A549 (cell line): ENCODE measurements around the gene PDZD7. TPM values are rescaled to one million over a fixed set of nuclear protein-coding genes. Genes with fewer than 3 reads are reported as not detected.
A peak's percentile ranks its signal among the peaks of the same experiment; 100 is the strongest.

ENCODE experiments used
- ATAC-seq, 2 experiments: fragments of 200-7000 bp in 1 of 2; fragments of >200 bp in 1 of 2; cut with Nextera tagmentation in 1 of 2; cut with Tn5 transposase in 1 of 2; 3 replicates each; pipeline versions ENCODE4 v1.8.0 to v1.9.1; 2018 to 2020; ENCODE audit warnings: mild to moderate bottlenecking in 1 of 2, moderate library complexity in 1 of 2
- CTCF ChIA-PET: fragments of 300-600 bp; sonication (Branson Sonifier 250); formaldehyde crosslinking; extraction: SDS; loops from one replicate; lab custom pipeline; 2021; ENCODE audit warnings: antibody characterized with exemption, inconsistent platforms; lab: Yijun Ruan, JAX
- POLR2A ChIA-PET: fragments of 350-600 bp; formaldehyde crosslinking; extraction: SDS; loops from one replicate; lab custom pipeline; 2021; ENCODE audit warnings: antibody characterized with exemption, inconsistent platforms; lab: Yijun Ruan, JAX
- DNase-seq, 2 experiments: peaks; one replicate each; pipeline versions ENCODE4 v3.0.0 to v3.0.0-alpha.2; 2011 to 2016; ENCODE audit warnings: low read depth in 1 of 2, low spot score in 1 of 2
- FAIRE-seq: peaks from 2 replicates; lab custom pipeline; 2011; peaks lifted over from hg19 to GRCh38; lab: Jason Lieb, UNC
- H3K27ac ChIP-seq, 2 experiments: fragments of >200 bp; sonication (Bioruptor Twin); formaldehyde crosslinking; 3 replicates each; pipeline ENCODE4 v1.5.1; 2016 to 2017
- H3K4me1 ChIP-seq: fragments of >200 bp; sonication (Bioruptor Twin); formaldehyde crosslinking; 3 replicates; pipeline ENCODE4 v1.6.1; 2016
- H3K4me2 ChIP-seq: fragments of >200 bp; sonication (Bioruptor Twin); formaldehyde crosslinking; 3 replicates; pipeline ENCODE4 v1.6.1; 2016
- H3K4me3 ChIP-seq: fragments of >200 bp; sonication (Bioruptor Twin); formaldehyde crosslinking; 3 replicates; pipeline ENCODE4 v1.5.1; 2016
- H3K9me3 ChIP-seq: fragments of >200 bp; sonication (Bioruptor Twin); formaldehyde crosslinking; 3 replicates; pipeline ENCODE4 v1.6.1; 2016
- CBX2 ChIP-seq: fragments of 200-600 bp; sonication (generic); IDR thresholded peaks from 2 replicates; pipeline ENCODE4 v1.6.1; 2016; ENCODE audit warnings: low read depth, mild to moderate bottlenecking, borderline replicate concordance
- CBX8 ChIP-seq: fragments of 200-600 bp; sonication (generic); IDR thresholded peaks from 2 replicates; pipeline ENCODE4 v1.6.1; 2016
- CHD2 ChIP-seq: fragments of 150-350 bp; IDR thresholded peaks from 2 replicates; pipeline ENCODE4 v1.6.1; 2014; ENCODE audit warnings: low read length; ENCODE audit not compliant: partially characterized antibody
- EHF ChIP-seq: fragments of 250-450 bp; sonication (Bioruptor Pico); IDR thresholded peaks from 2 replicates; pipeline ENCODE4 v1.5.0; 2020; ENCODE audit warnings: mild to moderate bottlenecking
- EHMT2 ChIP-seq: fragments of 200-600 bp; sonication (generic); IDR thresholded peaks from 2 replicates; pipeline ENCODE4 v1.6.1; 2016; ENCODE audit warnings: antibody characterized with exemption, low read depth, mild to moderate bottlenecking, moderate library complexity
- FOXS1 ChIP-seq: fragments of 250-450 bp; sonication (Bioruptor Pico); IDR thresholded peaks from 2 replicates; pipeline ENCODE4 v1.5.0; 2020; ENCODE audit warnings: mild to moderate bottlenecking, moderate library complexity
- GATA3 ChIP-seq: IDR thresholded peaks from 2 replicates; pipeline ENCODE4 v1.6.1; 2012; ENCODE audit warnings: borderline replicate concordance
- HEYL ChIP-seq: fragments of 250-450 bp; sonication (Bioruptor Pico); IDR thresholded peaks from 2 replicates; pipeline ENCODE4 v1.8.0; 2021; ENCODE audit warnings: mild to moderate bottlenecking, moderate library complexity
- HOXA7 ChIP-seq: fragments of 250-450 bp; sonication (Bioruptor Pico); IDR thresholded peaks from 2 replicates; pipeline ENCODE4 v1.5.0; 2020; ENCODE audit warnings: mild to moderate bottlenecking, moderate library complexity
- HOXB13 ChIP-seq: fragments of 250-450 bp; sonication (Bioruptor Pico); IDR thresholded peaks from 2 replicates; pipeline ENCODE4 v1.5.0; 2020; ENCODE audit warnings: low read depth, mild to moderate bottlenecking, moderate library complexity
- HOXB5 ChIP-seq: fragments of 250-450 bp; sonication (Bioruptor Pico); IDR thresholded peaks from 2 replicates; pipeline ENCODE4 v1.5.0; 2020; ENCODE audit warnings: mild to moderate bottlenecking, moderate library complexity
- JUN ChIP-seq, 2 experiments: fragments of >200 bp; sonication (Bioruptor Twin); formaldehyde crosslinking; IDR thresholded peaks; 2 replicates in 1 of 2; 3 replicates in 1 of 2; pipeline ENCODE4 v1.6.1; 2016 to 2017
- JUNB ChIP-seq: fragments of >200 bp; sonication (Bioruptor Twin); formaldehyde crosslinking; IDR thresholded peaks from 2 replicates; pipeline ENCODE4 v1.6.1; 2016
- KDM1A ChIP-seq: fragments of 200-600 bp; sonication (generic); IDR thresholded peaks from 2 replicates; pipeline ENCODE4 v1.6.1; 2016; ENCODE audit warnings: low read depth, mild to moderate bottlenecking
- MAFK ChIP-seq: fragments of 450-650 bp; IDR thresholded peaks from 2 replicates; pipeline ENCODE4 v1.6.1; 2014; ENCODE audit not compliant: partially characterized antibody
- MAZ ChIP-seq: fragments of 150-350 bp; IDR thresholded peaks from 2 replicates; pipeline ENCODE4 v1.6.1; 2014; ENCODE audit warnings: antibody characterized with exemption, low read depth, low read length, borderline replicate concordance
- NFE2L2 ChIP-seq: fragments of 150-350 bp; conservative IDR thresholded peaks from 2 replicates; pipeline ENCODE4 v1.6.1; 2014; ENCODE audit warnings: low read length
- NPAS2 ChIP-seq: fragments of 250-450 bp; sonication (Bioruptor Pico); IDR thresholded peaks from 2 replicates; pipeline ENCODE4 v1.8.0; 2022; ENCODE audit warnings: mild to moderate bottlenecking, moderate library complexity, borderline replicate concordance
- NR3C1 ChIP-seq: fragments of >200 bp; sonication (Bioruptor Twin); formaldehyde crosslinking; IDR thresholded peaks from 3 replicates; pipeline ENCODE4 v1.6.1; 2017
- PHF8 ChIP-seq: fragments of 200-600 bp; sonication (generic); IDR thresholded peaks from 2 replicates; pipeline ENCODE4 v1.6.1; 2016; ENCODE audit warnings: low read depth, mild to moderate bottlenecking, antibody characterized with exemption, moderate library complexity, borderline replicate concordance
- POLR2A ChIP-seq: IDR thresholded peaks from 2 replicates; pipeline ENCODE4 v1.6.1; 2012; ENCODE audit warnings: mild to moderate bottlenecking, low read length
- RARB ChIP-seq: fragments of 250-450 bp; sonication (Bioruptor Pico); IDR thresholded peaks from 2 replicates; pipeline ENCODE4 v1.8.0; 2021; ENCODE audit warnings: mild to moderate bottlenecking, moderate library complexity
- RCOR1 ChIP-seq: fragments of 150-350 bp; IDR thresholded peaks from 2 replicates; pipeline ENCODE4 v1.6.1; 2014; ENCODE audit warnings: antibody characterized with exemption, low read length, low read depth
- SREBF2 ChIP-seq: fragments of 450-650 bp; IDR thresholded peaks from 2 replicates; pipeline ENCODE4 v1.6.1; 2014; ENCODE audit warnings: mild to moderate bottlenecking, moderate library complexity
- TFCP2L1 ChIP-seq: fragments of 250-450 bp; sonication (Bioruptor Pico); IDR thresholded peaks from 2 replicates; pipeline ENCODE4 v1.5.0; 2021; ENCODE audit warnings: mild to moderate bottlenecking
- TP53 ChIP-seq: fragments of 250-450 bp; sonication (Bioruptor Pico); IDR thresholded peaks from 2 replicates; pipeline ENCODE4 v1.5.0; 2021; ENCODE audit warnings: mild to moderate bottlenecking, moderate library complexity
- ZC3H11A ChIP-seq: fragments of 450-650 bp; IDR thresholded peaks from 2 replicates; pipeline ENCODE4 v1.6.1; 2014; ENCODE audit warnings: antibody characterized with exemption, mild to moderate bottlenecking
- ZNF302 ChIP-seq: fragments of 250-450 bp; sonication (Bioruptor Pico); IDR thresholded peaks from 2 replicates; pipeline ENCODE4 v1.9.0; 2021; ENCODE audit warnings: inconsistent platforms, mild to moderate bottlenecking, moderate library complexity
- ZSCAN20 ChIP-seq: fragments of 250-450 bp; sonication (Bioruptor Pico); IDR thresholded peaks from 2 replicates; pipeline ENCODE4 v1.8.0; 2022; ENCODE audit warnings: mild to moderate bottlenecking, moderate library complexity
- WGBS: methylation state at CpG from one replicate; pipeline ENCODE4 v1.1.6; 2017; ENCODE audit errors: missing lambda C conversion rate; 5-methylcytosine and 5-hydroxymethylcytosine counted together
- polyA plus RNA-seq, 4 experiments: library from polyadenylated mRNA; depleted of rRNA in 3 of 4; stranded (reverse); fragments of >200 nt; fragmentation: RNase III in 1 of 4; extraction: RNeasy Plus Mini Kit Qiagen cat#74134 plus additional on column Dnase treatment in 1 of 4; gene quantifications; 2 replicates in 3 of 4; 3 replicates in 1 of 4; pipeline ENCODE4 v1.2.3, GENCODE V29; 2011 to 2017
- TF ChIP-seq, protein P1 (sequence below): IDR thresholded peaks from 2 replicates; pipeline ENCODE4 v1.6.1; 2012
- TF ChIP-seq, protein P2 (sequence below): fragments of >200 bp; sonication (Bioruptor Twin); formaldehyde crosslinking; IDR thresholded peaks from 2 replicates; pipeline ENCODE4 v1.6.1; 2016
- TF ChIP-seq, protein P3 (sequence below): fragments of 250-450 bp; sonication (Bioruptor Pico); IDR thresholded peaks from 2 replicates; pipeline ENCODE4 v1.5.0; 2020; ENCODE audit warnings: low read depth, mild to moderate bottlenecking, moderate library complexity
- TF ChIP-seq, protein P4 (sequence below): IDR thresholded peaks from 2 replicates; pipeline ENCODE4 v1.6.1; 2012; ENCODE audit warnings: low read depth, borderline replicate concordance
- TF ChIP-seq, protein P5 (sequence below): fragments of 200-600 bp; sonication (generic); IDR thresholded peaks from 2 replicates; pipeline ENCODE4 v1.6.1; 2016; ENCODE audit warnings: antibody characterized with exemption, mild to moderate bottlenecking, moderate library complexity
- TF ChIP-seq, protein P6 (sequence below): fragments of 250-450 bp; sonication (Bioruptor Pico); IDR thresholded peaks from 2 replicates; pipeline ENCODE4 v1.5.0; 2021; ENCODE audit warnings: mild to moderate bottlenecking, moderate library complexity, borderline replicate concordance

The PDZD7 gene
- polyA plus RNA-seq, 2 of the 4 experiments (the other 2 are of a cell fraction): 0.21 to 0.56 TPM

DNA sequence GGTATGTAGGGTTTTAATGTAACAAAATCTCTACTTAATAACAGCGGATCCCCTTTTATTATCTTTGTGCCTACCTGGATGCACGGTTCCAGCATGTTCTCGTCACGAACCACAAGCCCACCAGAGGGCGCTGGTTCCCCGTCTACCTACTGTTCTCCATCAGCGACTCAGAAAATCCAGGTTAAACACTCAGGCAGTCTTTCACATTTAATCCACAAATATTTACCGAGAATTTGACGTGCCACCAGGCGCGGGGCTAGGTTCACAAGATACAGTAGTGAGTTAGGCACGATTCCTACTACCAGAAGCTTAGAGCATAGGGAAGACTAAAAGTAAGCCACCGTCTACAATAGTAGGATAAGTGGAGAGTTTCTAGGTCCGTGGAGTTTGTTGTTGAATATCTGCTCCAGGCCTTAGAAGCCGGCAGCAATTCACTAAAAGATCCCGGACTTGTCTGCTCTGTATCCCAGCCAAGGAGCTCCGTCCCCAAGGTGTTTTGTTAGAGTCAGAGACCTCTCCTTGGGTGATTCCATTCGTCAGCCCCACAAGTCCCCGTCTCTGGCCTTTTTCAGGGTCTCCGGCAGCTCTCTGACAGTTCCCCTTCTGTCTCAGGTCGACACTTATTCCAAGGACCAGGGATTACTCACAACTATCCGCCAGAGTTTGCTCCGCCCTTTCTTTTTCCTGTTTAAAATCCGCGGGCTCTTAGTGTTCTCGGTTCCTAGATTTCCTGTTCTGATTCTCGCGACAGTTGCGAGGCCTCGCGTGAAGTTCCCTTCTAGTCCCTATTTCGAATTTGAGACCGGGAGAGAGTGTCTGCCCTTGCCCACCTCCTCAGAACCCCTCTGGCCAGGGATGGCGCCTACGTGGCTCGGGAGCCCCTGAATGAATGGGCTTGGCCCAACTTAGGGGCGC is 29.4 kb upstream of the PDZD7 start:
- POLR2A ChIA-PET: interaction anchor here (0.6 to 4.4 kb wide), 7 partner anchors 10 to 526 kb away, joined by 3 to 39 read pairs (median 3); partner anchors contain the start of genes HIF1AN, MRPL43 and TWNK
- peak overlapping the region; percentile 77 for H3K4me2 ChIP-seq
- peak overlapping the region; percentile 65 for H3K4me3 ChIP-seq
- FAIRE-seq (no peak), DNase-seq (peak; percentile 91 to 95), ATAC-seq (peak; percentile 51 to 80)
- H3K9me3 ChIP-seq: no peaks in the 10 kb centered on the region
- H3K27ac ChIP-seq: peak overlapping the region; percentile 90 to 99
- CTCF ChIA-PET: interaction anchor here (0.7 to 65.1 kb wide), 14 partner anchors 17 to 510 kb away, joined by 3 to 2364 read pairs (median 4); partner anchors contain the start of genes KAZALD1, PDZD7 and SFXN3
- H3K4me1 ChIP-seq: peaks cover 36% of the 10 kb centered on the region
- WGBS: 1% methylated on average over 36 of the region's 37 CpGs
- TF ChIP-seq CBX2 (no peak), JUNB (no peak), TFCP2L1 (CRISPR knock-in tag) (no peak), NR3C1 (no peak), JUN (IDR thresholded peaks at IDR 0.05) (no peak), FOXS1 (CRISPR knock-in tag) (no peak), GATA3 (peak; percentile 64; the same call in 1 of the 2 replicates), EHF (CRISPR knock-in tag) (no peak), ZSCAN20 (CRISPR knock-in tag) (no peak), MAFK (no peak), HEYL (CRISPR knock-in tag) (no peak), POLR2A (no peak), EHMT2 (no peak), RCOR1 (no peak), KDM1A (no peak), HOXB13 (no peak), CHD2 (peak; percentile 97), ZNF302 (CRISPR knock-in tag) (no peak), CBX8 (no peak), PHF8 (no peak), NFE2L2 (no peak), MAZ (no peak), ZC3H11A (no peak), TP53 (CRISPR knock-in tag) (no peak), SREBF2 (no peak), NPAS2 (CRISPR knock-in tag) (no peak), RARB (no peak), HOXA7 (CRISPR knock-in tag) (no peak), HOXB5 (CRISPR knock-in tag) (no peak)
- TF ChIP-seq, protein P1, sequence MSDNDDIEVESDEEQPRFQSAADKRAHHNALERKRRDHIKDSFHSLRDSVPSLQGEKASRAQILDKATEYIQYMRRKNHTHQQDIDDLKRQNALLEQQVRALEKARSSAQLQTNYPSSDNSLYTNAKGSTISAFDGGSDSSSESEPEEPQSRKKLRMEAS: peak; percentile 65; the same call in 1 of the 2 replicates
- TF ChIP-seq, protein P2, sequence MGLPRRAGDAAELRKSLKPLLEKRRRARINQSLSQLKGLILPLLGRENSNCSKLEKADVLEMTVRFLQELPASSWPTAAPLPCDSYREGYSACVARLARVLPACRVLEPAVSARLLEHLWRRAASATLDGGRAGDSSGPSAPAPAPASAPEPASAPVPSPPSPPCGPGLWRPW: no peak
- TF ChIP-seq, protein P3, sequence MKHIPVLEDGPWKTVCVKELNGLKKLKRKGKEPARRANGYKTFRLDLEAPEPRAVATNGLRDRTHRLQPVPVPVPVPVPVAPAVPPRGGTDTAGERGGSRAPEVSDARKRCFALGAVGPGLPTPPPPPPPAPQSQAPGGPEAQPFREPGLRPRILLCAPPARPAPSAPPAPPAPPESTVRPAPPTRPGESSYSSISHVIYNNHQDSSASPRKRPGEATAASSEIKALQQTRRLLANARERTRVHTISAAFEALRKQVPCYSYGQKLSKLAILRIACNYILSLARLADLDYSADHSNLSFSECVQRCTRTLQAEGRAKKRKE (CRISPR knock-in tag): no peak
- TF ChIP-seq, protein P4, sequence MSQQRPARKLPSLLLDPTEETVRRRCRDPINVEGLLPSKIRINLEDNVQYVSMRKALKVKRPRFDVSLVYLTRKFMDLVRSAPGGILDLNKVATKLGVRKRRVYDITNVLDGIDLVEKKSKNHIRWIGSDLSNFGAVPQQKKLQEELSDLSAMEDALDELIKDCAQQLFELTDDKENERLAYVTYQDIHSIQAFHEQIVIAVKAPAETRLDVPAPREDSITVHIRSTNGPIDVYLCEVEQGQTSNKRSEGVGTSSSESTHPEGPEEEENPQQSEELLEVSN: no peak
- TF ChIP-seq, protein P5, sequence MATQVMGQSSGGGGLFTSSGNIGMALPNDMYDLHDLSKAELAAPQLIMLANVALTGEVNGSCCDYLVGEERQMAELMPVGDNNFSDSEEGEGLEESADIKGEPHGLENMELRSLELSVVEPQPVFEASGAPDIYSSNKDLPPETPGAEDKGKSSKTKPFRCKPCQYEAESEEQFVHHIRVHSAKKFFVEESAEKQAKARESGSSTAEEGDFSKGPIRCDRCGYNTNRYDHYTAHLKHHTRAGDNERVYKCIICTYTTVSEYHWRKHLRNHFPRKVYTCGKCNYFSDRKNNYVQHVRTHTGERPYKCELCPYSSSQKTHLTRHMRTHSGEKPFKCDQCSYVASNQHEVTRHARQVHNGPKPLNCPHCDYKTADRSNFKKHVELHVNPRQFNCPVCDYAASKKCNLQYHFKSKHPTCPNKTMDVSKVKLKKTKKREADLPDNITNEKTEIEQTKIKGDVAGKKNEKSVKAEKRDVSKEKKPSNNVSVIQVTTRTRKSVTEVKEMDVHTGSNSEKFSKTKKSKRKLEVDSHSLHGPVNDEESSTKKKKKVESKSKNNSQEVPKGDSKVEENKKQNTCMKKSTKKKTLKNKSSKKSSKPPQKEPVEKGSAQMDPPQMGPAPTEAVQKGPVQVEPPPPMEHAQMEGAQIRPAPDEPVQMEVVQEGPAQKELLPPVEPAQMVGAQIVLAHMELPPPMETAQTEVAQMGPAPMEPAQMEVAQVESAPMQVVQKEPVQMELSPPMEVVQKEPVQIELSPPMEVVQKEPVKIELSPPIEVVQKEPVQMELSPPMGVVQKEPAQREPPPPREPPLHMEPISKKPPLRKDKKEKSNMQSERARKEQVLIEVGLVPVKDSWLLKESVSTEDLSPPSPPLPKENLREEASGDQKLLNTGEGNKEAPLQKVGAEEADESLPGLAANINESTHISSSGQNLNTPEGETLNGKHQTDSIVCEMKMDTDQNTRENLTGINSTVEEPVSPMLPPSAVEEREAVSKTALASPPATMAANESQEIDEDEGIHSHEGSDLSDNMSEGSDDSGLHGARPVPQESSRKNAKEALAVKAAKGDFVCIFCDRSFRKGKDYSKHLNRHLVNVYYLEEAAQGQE: peak; percentile 98
- TF ChIP-seq, protein P6, sequence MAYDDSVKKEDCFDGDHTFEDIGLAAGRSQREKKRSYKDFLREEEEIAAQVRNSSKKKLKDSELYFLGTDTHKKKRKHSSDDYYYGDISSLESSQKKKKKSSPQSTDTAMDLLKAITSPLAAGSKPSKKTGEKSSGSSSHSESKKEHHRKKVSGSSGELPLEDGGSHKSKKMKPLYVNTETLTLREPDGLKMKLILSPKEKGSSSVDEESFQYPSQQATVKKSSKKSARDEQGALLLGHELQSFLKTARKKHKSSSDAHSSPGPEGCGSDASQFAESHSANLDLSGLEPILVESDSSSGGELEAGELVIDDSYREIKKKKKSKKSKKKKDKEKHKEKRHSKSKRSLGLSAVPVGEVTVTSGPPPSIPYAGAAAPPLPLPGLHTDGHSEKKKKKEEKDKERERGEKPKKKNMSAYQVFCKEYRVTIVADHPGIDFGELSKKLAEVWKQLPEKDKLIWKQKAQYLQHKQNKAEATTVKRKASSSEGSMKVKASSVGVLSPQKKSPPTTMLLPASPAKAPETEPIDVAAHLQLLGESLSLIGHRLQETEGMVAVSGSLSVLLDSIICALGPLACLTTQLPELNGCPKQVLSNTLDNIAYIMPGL: no peak
